MM.1S (cell line): ENCODE measurements around the gene SPATA17.

ENCODE experiments used
- DNase-seq: peaks from one replicate; pipeline ENCODE4 v3.0.0-alpha.2; 2015
- H2AFZ ChIP-seq: fragments of 300-600 bp; sonication (generic); 2 replicates; pipeline ENCODE4 v1.6.0; 2016; ENCODE audit warnings: antibody characterized with exemption, low read length
- H3F3A ChIP-seq: fragments of 300-600 bp; sonication (generic); 2 replicates; pipeline ENCODE4 v1.6.1; 2016; ENCODE audit warnings: mild to moderate bottlenecking, antibody characterized with exemption, low read length, moderate library complexity, mixed read lengths; ENCODE audit not compliant: insufficient read depth
- H3K27ac ChIP-seq: fragments of 300-600 bp; sonication (generic); 2 replicates; pipeline ENCODE4 v1.5.1; 2016; ENCODE audit warnings: mild to moderate bottlenecking, low read length
- H3K27me3 ChIP-seq: fragments of 300-600 bp; sonication (generic); replicated peaks from 2 replicates; pipeline ENCODE4 v1.6.0; 2016; ENCODE audit warnings: low read length; ENCODE audit not compliant: insufficient read depth
- H3K36me3 ChIP-seq: fragments of 300-600 bp; sonication (generic); replicated peaks from 2 replicates; pipeline ENCODE4 v1.6.1; 2016; ENCODE audit warnings: mild to moderate bottlenecking, low read length, mixed read lengths; ENCODE audit not compliant: insufficient read depth
- H3K4me1 ChIP-seq: fragments of 300-600 bp; sonication (generic); 2 replicates; pipeline ENCODE4 v1.6.1; 2016; ENCODE audit warnings: low read length, mixed read lengths
- H3K4me2 ChIP-seq: fragments of 300-600 bp; sonication (generic); 2 replicates; pipeline ENCODE4 v1.6.0; 2016; ENCODE audit warnings: low read depth, low read length
- H3K4me3 ChIP-seq: fragments of 300-600 bp; sonication (generic); 2 replicates; pipeline ENCODE4 v1.5.1; 2016; ENCODE audit warnings: low read length, mixed read lengths
- H3K79me2 ChIP-seq: fragments of 300-600 bp; sonication (generic); 2 replicates; pipeline ENCODE4 v1.6.1; 2016; ENCODE audit warnings: mixed run types, low read length, mixed read lengths
- H3K9ac ChIP-seq: fragments of 300-600 bp; sonication (generic); 2 replicates; pipeline ENCODE4 v1.6.1; 2016; ENCODE audit warnings: low read length, mixed read lengths
- H3K9me2 ChIP-seq: fragments of 300-600 bp; sonication (generic); replicated peaks from 2 replicates; pipeline ENCODE4 v1.6.1; 2016; ENCODE audit warnings: mild to moderate bottlenecking, low read length, mixed read lengths; ENCODE audit not compliant: insufficient read depth
- H3K9me3 ChIP-seq: fragments of 300-600 bp; sonication (generic); replicated peaks from 2 replicates; pipeline ENCODE4 v1.6.1; 2016; ENCODE audit warnings: mild to moderate bottlenecking, low read length, mixed read lengths; ENCODE audit not compliant: insufficient read depth
- H4K20me1 ChIP-seq: fragments of 300-600 bp; sonication (generic); 2 replicates; pipeline ENCODE4 v1.6.1; 2016; ENCODE audit warnings: mild to moderate bottlenecking, low read length, moderate library complexity, mixed read lengths; ENCODE audit not compliant: insufficient read depth
- EZH2 ChIP-seq: fragments of 300-600 bp; sonication (generic); optimal IDR thresholded peaks from 2 replicates; pipeline ENCODE3; 2017; ENCODE audit warnings: low read depth, mild to moderate bottlenecking, antibody characterized with exemption, low read length, mixed read lengths
- EZH2phosphoT487 ChIP-seq: fragments of 300-600 bp; sonication (generic); IDR thresholded peaks from 2 replicates; pipeline ENCODE4 v1.6.1; 2018; ENCODE audit warnings: antibody characterized with exemption, low read length
- TF ChIP-seq, protein P1 (sequence below): fragments of 300-600 bp; sonication (generic); IDR thresholded peaks from 2 replicates; pipeline ENCODE4 v1.5.1; 2016; ENCODE audit warnings: antibody characterized with exemption, low read length, mixed read lengths

Gene SPATA17

DNA sequence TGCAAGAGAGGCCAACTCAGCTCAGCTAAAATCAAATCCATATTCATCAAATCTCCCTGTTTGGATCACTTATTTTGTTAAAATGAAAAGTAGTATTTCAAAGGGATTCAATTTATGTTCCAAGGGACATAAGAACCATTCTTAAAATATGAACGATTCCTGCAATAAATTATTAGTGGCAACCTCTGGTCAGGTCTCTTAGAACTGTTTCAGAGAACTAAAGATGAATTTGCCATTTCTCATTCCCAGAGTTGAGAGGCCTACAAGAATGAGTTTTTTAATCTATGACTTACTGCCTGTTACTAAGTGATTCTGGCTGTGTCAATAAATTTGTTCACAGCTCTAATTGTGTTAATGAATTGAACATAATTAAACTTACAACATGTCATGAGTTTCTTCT is 268.5 kb downstream of the SPATA17 start:
- H3K9ac ChIP-seq = no peak overlapping the region
- no peaks in the 10 kb centered on the region for H3K79me2 ChIP-seq
- no peak overlapping the region for H2AFZ ChIP-seq
- no peak for DNase-seq
- H3K4me3 ChIP-seq = no peak overlapping the region
- no peaks in the 10 kb centered on the region for H3F3A ChIP-seq
- TF ChIP-seq, protein P1, sequence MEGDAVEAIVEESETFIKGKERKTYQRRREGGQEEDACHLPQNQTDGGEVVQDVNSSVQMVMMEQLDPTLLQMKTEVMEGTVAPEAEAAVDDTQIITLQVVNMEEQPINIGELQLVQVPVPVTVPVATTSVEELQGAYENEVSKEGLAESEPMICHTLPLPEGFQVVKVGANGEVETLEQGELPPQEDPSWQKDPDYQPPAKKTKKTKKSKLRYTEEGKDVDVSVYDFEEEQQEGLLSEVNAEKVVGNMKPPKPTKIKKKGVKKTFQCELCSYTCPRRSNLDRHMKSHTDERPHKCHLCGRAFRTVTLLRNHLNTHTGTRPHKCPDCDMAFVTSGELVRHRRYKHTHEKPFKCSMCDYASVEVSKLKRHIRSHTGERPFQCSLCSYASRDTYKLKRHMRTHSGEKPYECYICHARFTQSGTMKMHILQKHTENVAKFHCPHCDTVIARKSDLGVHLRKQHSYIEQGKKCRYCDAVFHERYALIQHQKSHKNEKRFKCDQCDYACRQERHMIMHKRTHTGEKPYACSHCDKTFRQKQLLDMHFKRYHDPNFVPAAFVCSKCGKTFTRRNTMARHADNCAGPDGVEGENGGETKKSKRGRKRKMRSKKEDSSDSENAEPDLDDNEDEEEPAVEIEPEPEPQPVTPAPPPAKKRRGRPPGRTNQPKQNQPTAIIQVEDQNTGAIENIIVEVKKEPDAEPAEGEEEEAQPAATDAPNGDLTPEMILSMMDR = no peak
- TF ChIP-seq EZH2phosphoT487 = no peak
- TF ChIP-seq EZH2 = no peak
- no peaks in the 10 kb centered on the region for H3K36me3 ChIP-seq
- H3K4me1 ChIP-seq = no peaks in the 10 kb centered on the region
- H3K9me3 ChIP-seq = no peaks in the 10 kb centered on the region
- no peaks in the 10 kb centered on the region for H3K9me2 ChIP-seq
- H3K27ac ChIP-seq = no peak overlapping the region
- no peak overlapping the region for H3K4me2 ChIP-seq
- no peaks in the 10 kb centered on the region for H4K20me1 ChIP-seq
- H3K27me3 ChIP-seq = no peaks in the 10 kb centered on the region

DNA sequence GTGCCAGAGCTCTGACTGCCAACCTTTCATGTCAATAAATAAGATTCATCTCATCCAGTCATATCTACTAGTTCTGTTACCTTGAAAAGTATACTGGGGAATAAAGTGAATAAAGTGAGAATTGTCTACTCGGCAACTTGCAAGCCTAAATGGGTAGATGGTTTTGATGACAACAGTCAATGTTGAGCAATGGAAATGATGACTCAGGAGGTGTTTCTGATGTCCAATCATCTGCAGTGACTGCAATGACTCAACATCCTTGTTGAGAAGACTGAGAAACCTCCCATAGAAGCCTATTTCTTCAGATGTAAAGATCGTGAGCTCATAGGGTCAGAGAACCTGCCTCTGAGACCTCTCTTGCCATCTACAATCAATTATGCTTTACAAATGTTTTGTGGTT is 276.4 kb downstream of the SPATA17 start:
- DNase-seq = no peak
- Histone ChIP-seq H4K20me1 (no peaks in the 10 kb centered on the region), H3K4me2 (no peak overlapping the region), H3K9me3 (no peaks in the 10 kb centered on the region), H3K79me2 (no peaks in the 10 kb centered on the region), H3K4me1 (no peaks in the 10 kb centered on the region), H3K27me3 (no peaks in the 10 kb centered on the region), H3F3A (no peaks in the 10 kb centered on the region), H3K9ac (no peak overlapping the region), H3K9me2 (no peaks in the 10 kb centered on the region), H3K36me3 (no peaks in the 10 kb centered on the region), H3K4me3 (no peak overlapping the region), H2AFZ (no peak overlapping the region), H3K27ac (no peak overlapping the region)
- TF ChIP-seq, protein P1 = no peak
- TF ChIP-seq EZH2phosphoT487 = no peak
- no peak for TF ChIP-seq EZH2

DNA sequence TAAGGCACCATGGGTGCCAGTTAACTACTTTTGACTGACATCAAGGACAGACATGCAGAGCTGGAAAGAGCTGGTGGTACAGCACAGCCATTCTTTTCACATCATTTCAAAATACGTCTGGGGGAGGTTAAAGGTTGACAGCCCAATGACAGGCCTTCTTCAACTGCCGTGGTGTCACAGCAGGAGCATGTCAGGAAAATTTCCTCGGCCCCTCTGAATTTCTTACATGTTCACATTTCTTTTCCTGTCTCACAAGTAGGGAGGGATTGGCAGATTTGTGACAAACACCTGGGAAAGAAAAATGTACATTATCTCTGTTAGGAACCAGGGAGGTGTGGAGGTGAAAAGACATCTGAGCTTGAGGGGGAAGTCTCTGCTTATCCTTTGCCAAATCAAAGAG is 279.1 kb downstream of the SPATA17 start:
- no peak overlapping the region for H3K4me2 ChIP-seq
- H3K27ac ChIP-seq = no peak overlapping the region
- no peaks in the 10 kb centered on the region for H3F3A ChIP-seq
- no peaks in the 10 kb centered on the region for H3K9me2 ChIP-seq
- H3K79me2 ChIP-seq = no peaks in the 10 kb centered on the region
- no peaks in the 10 kb centered on the region for H3K27me3 ChIP-seq
- H3K4me1 ChIP-seq = no peaks in the 10 kb centered on the region
- H3K4me3 ChIP-seq = no peak overlapping the region
- no peak overlapping the region for H2AFZ ChIP-seq
- DNase-seq = no peak
- H3K9me3 ChIP-seq = no peaks in the 10 kb centered on the region
- H3K36me3 ChIP-seq = no peaks in the 10 kb centered on the region
- TF ChIP-seq, protein P1 = no peak
- TF ChIP-seq EZH2 = no peak
- TF ChIP-seq EZH2phosphoT487 = no peak
- H4K20me1 ChIP-seq = no peaks in the 10 kb centered on the region
- no peak overlapping the region for H3K9ac ChIP-seq
